Measurements from ENCODE around the gene PTH1R.

PTH1R gene

DNA sequence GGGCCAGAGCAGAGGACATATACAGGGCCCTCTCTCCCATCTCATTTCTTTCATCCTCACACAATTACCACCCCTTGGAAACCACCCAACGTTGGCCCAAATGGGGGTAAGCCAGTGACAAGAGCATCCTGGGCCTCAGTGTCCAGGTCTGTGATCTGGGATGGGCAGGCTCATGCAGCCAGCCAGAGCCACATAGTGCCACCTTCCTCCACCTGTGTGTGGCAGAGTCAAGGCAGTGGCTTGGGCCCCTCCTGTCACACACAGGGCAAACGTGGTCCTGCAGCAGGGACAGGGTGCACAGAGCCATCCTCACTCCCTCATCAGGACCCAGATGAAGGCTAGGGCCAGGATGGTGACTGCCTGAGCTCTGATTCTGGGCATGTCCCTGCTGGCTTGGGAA, 12.0 kb upstream of the PTH1R start:
- Histone ChIP-seq H3K9me3 (ENCODE audit: control insufficient read depth, low read length) (no peaks in the 10 kb centered on the region), H3K36me3 (ENCODE audit: control insufficient read depth, insufficient read depth, low read length) (no peaks in the 10 kb centered on the region), H3K4me3 (ENCODE audit: extremely low read depth, insufficient read depth, low read length, poor library complexity, severe bottlenecking) (no peak overlapping the region), H3K4me1 (ENCODE audit: control insufficient read depth, insufficient read depth, low read length, poor library complexity, severe bottlenecking) (peaks cover 20% of the 10 kb centered on the region), H3K27ac (ENCODE audit: low read depth, low read length, severe bottlenecking) (no peak overlapping the region)
- 50 to 83% methylated on average over 2 of the region's 2 CpGs for WGBS, 2 experiments (ENCODE audit: insufficient coverage in 2 of 2)

DNA sequence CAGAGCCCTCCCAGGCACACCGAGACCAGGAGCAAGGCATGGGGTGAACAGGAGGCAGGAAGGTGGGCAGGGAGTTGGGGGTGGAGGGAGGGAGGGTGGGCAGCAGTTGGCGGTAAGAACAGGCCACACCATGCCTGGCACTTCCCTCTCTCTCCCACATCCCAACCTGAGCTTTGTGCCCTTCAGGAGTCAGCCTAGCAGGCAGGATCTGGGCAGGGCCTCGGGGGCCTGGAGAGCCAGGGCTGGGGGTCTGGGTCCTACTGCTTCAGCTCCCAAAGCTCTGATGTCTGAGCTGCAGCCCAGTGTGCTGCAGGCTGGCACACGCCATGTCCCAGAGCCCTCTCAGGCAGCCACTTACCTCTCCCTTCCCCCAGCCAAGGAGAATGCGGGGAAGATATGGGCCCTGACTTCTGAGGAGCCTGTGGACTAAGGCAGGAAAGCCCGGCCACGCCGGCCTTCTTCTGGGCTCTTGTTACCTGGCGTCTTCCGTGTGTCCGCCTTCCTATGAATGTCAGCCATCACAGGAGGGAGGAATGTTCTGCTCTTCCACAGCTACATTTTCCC, 11.4 kb upstream of the PTH1R start:
- Histone ChIP-seq H3K27ac (ENCODE audit: low read depth, low read length, severe bottlenecking) (no peak overlapping the region), H3K9me3 (ENCODE audit: control insufficient read depth, low read length) (no peaks in the 10 kb centered on the region), H3K36me3 (ENCODE audit: control insufficient read depth, insufficient read depth, low read length) (no peaks in the 10 kb centered on the region), H3K4me1 (ENCODE audit: control insufficient read depth, insufficient read depth, low read length, poor library complexity, severe bottlenecking) (peaks cover 20% of the 10 kb centered on the region), H3K4me3 (ENCODE audit: extremely low read depth, insufficient read depth, low read length, poor library complexity, severe bottlenecking) (no peak overlapping the region)
- 90 to 91% methylated on average over 8 to 9 of the region's 11 CpGs for WGBS, 2 experiments (ENCODE audit: insufficient coverage in 2 of 2)

DNA sequence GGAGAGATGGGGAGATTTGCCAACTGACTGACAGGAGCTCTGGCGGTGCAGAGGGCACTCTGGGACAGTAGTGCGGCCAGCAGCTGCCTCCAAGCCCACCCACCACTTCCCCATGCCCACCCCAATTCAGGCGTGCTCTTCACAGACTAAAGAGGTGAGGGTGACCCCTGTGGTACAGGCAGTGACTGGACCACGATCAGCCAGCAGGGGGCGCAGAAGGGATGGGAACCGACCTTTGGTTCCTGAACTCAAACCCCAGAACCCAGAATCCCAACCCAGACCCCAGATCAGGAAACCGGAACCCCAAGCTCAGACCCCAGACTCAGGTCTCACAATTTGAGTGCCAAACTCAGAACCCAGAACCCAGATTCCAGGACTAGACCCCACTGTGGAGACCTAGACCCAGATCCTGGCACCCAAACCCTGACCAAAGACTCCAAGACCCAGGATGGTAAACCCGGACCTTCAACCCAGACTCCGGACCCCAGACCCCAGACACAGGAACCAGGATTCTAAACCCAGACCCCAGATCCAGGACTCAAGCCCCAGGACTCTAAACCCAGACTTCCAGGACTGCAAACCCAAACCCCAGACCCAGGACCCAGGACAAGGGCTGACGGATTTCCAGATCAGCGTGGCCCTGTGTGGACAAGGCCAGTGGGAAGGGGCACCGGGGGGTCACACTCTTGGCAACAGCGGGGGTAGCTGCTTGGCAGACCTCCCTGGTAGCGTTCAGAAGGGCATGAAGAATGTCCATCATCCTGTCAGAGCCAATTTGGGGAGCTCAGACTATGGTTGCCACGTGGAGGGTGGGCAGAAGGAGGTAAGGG, 10.6 kb upstream of the PTH1R start:
- H3K36me3 ChIP-seq (ENCODE audit: control insufficient read depth, insufficient read depth, low read length), result no peaks in the 10 kb centered on the region
- H3K4me1 ChIP-seq (ENCODE audit: control insufficient read depth, insufficient read depth, low read length, poor library complexity, severe bottlenecking), result peaks cover 20% of the 10 kb centered on the region
- no peak overlapping the region for H3K4me3 ChIP-seq (ENCODE audit: extremely low read depth, insufficient read depth, low read length, poor library complexity, severe bottlenecking)
- H3K27ac ChIP-seq (ENCODE audit: low read depth, low read length, severe bottlenecking), result no peak overlapping the region
- H3K9me3 ChIP-seq (ENCODE audit: control insufficient read depth, low read length), result no peaks in the 10 kb centered on the region
- 56 to 76% methylated on average over 10 to 13 of the region's 15 CpGs for WGBS, 2 experiments (ENCODE audit: insufficient coverage in 2 of 2)

DNA sequence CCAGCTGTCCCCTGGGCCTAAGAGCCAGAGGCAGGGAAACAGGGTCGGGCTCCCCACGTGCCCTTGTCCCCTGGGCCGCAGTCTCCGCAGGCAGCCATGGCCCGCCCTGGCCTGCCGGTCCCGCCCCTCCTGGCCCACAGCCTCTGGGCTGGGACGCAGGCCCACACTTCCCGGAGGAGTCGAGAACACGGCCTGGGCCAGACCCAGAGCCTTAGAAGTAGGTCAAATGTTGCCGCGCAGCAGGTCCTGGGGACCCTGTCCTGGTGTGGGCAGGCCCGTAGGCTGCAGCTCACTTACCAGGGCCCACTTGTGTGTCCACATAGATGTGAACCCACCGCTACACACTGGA, 10.0 kb upstream of the PTH1R start:
- H3K4me1 ChIP-seq (ENCODE audit: control insufficient read depth, insufficient read depth, low read length, poor library complexity, severe bottlenecking), result peaks cover 21% of the 10 kb centered on the region
- 74 to 88% methylated on average over 10 to 15 of the region's 15 CpGs for WGBS, 2 experiments (ENCODE audit: insufficient coverage in 2 of 2)
- no peak overlapping the region for H3K27ac ChIP-seq (ENCODE audit: low read depth, low read length, severe bottlenecking)
- no peak overlapping the region for H3K4me3 ChIP-seq (ENCODE audit: extremely low read depth, insufficient read depth, low read length, poor library complexity, severe bottlenecking)
- H3K36me3 ChIP-seq (ENCODE audit: control insufficient read depth, insufficient read depth, low read length), result no peaks in the 10 kb centered on the region
- no peaks in the 10 kb centered on the region for H3K9me3 ChIP-seq (ENCODE audit: control insufficient read depth, low read length)

DNA sequence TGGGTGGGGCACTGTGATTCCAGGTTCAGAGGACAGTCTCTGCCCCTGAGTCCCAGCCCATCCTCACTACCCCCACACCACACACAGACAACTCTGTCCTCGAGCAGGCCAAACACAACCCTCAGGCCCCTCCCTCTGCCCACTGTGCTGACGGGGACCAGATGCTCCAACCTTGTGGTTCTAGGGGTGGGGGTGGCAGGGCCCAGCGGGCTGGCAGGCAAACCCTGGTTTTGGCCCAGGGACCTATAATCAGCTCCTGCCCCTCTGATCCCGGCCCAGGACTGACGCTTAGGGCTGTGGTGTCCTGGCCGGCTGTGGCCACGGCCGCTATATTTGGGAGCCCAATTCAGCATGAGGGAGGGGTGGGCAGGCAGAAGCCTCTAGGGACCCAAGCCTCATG, 9.2 kb upstream of the PTH1R start:
- H3K4me1 ChIP-seq (ENCODE audit: control insufficient read depth, insufficient read depth, low read length, poor library complexity, severe bottlenecking), result peaks cover 20% of the 10 kb centered on the region
- no peak overlapping the region for H3K27ac ChIP-seq (ENCODE audit: low read depth, low read length, severe bottlenecking)
- 94 to 95% methylated on average over 6 of the region's 8 CpGs for WGBS, 2 experiments (ENCODE audit: insufficient coverage in 2 of 2)

DNA sequence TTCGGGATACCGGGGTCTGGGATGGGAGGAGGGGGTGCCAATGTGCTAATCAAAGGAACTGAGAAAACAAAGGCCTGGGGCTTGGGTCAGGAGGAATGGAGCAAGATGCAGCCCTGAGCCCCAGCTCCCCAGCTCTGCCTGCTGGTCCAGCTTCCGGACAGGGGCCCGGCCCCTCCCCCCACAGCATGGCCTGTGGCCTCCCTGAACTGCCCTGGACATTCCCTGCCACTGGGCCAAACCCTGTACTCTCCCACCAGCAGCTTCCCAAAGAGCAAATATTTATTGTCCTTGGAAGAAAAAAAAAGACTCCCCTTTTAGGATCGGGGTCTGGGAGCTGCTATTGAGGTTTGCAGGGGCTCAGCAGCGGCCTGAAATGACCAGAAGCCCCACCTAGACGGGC, 8.6 kb upstream of the PTH1R start:
- Histone ChIP-seq H3K36me3 (ENCODE audit: control insufficient read depth, insufficient read depth, low read length) (no peaks in the 10 kb centered on the region), H3K27ac (ENCODE audit: low read depth, low read length, severe bottlenecking) (no peak overlapping the region), H3K4me1 (ENCODE audit: control insufficient read depth, insufficient read depth, low read length, poor library complexity, severe bottlenecking) (peaks cover 21% of the 10 kb centered on the region), H3K4me3 (ENCODE audit: extremely low read depth, insufficient read depth, low read length, poor library complexity, severe bottlenecking) (no peak overlapping the region), H3K9me3 (ENCODE audit: control insufficient read depth, low read length) (no peaks in the 10 kb centered on the region)
- WGBS, 2 experiments (ENCODE audit: insufficient coverage in 2 of 2), result 81 to 89% methylated on average over 5 to 6 of the region's 7 CpGs

More for the DNA sequence above, 9.2 kb upstream of the PTH1R start:
- Histone ChIP-seq H3K4me3 (ENCODE audit: extremely low read depth, insufficient read depth, low read length, poor library complexity, severe bottlenecking) (no peak overlapping the region), H3K9me3 (ENCODE audit: control insufficient read depth, low read length) (no peaks in the 10 kb centered on the region), H3K36me3 (ENCODE audit: control insufficient read depth, insufficient read depth, low read length) (no peaks in the 10 kb centered on the region)

DNA sequence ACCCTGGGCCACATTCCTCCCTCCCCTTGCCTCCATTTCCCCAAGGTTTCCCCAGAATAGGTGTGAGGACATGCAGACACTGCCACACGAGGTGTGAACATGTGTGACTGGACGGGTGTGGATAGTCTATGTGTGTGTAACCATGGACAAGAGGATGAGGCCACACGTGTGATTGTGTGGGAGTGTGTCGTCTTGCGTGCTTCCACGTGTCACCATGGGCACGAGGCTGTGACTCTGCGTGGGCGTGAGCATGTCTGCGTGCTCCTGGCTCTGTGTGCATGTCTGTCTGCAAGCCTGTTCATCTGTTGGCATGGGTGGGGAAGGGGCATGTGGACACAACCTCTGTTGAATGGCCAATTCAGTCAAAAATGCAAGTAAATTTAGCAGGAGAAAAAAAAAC, 8.1 kb upstream of the PTH1R start:
- Histone ChIP-seq H3K4me1 (ENCODE audit: control insufficient read depth, insufficient read depth, low read length, poor library complexity, severe bottlenecking) (peaks cover 26% of the 10 kb centered on the region), H3K4me3 (ENCODE audit: extremely low read depth, insufficient read depth, low read length, poor library complexity, severe bottlenecking) (no peak overlapping the region), H3K36me3 (ENCODE audit: control insufficient read depth, insufficient read depth, low read length) (no peaks in the 10 kb centered on the region), H3K9me3 (ENCODE audit: control insufficient read depth, low read length) (no peaks in the 10 kb centered on the region), H3K27ac (ENCODE audit: low read depth, low read length, severe bottlenecking) (no peak overlapping the region)
- WGBS, 2 experiments (ENCODE audit: insufficient coverage in 2 of 2), result 94 to 98% methylated on average over 4 to 9 of the region's 10 CpGs

DNA sequence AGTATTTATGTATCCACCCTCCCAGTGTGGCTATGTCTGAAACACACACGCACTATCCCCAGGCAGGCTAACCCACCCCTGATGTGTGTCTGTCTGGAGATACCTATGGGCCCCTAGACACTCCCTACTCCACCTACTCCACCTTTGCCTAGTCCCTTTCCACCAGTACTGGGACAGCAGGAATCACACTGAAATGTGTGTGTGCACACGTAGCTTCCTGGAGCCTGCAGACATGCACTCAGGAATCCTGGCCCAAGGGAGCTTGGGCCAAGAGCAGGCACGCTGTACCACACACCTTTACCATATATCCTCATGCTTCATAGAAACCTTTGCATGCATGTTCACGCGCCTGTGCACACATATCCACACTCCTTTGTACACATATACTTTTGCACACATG, 6.9 kb upstream of the PTH1R start:
- Histone ChIP-seq H3K4me1 (ENCODE audit: control insufficient read depth, insufficient read depth, low read length, poor library complexity, severe bottlenecking) (peaks cover 20% of the 10 kb centered on the region), H3K27ac (ENCODE audit: low read depth, low read length, severe bottlenecking) (no peak overlapping the region), H3K4me3 (ENCODE audit: extremely low read depth, insufficient read depth, low read length, poor library complexity, severe bottlenecking) (no peak overlapping the region), H3K36me3 (ENCODE audit: control insufficient read depth, insufficient read depth, low read length) (no peaks in the 10 kb centered on the region), H3K9me3 (ENCODE audit: control insufficient read depth, low read length) (no peaks in the 10 kb centered on the region)
- WGBS, 2 experiments (ENCODE audit: insufficient coverage in 2 of 2), result 89% methylated on average over 2 to 5 of the region's 5 CpGs

DNA sequence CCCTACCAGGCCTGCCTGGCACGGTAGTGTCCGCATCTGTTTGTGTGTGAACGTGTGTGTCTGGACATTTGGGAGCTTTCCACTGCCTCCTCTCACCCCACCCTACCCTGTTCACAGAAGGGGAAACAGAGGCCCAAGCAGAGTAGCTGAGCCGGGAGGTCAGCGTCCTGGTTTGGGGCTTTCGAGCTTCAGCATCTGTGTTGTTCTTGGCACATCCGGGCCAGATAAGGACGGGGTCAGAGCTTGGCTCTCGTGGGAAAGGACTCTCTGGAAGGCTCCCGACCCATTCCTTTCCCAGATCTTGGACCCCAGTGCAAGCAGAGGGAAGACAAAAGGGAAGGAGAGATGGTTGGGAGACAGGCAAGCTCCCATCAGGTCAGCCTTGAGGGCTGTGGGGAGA, 6.3 kb upstream of the PTH1R start:
- no peaks in the 10 kb centered on the region for H3K36me3 ChIP-seq (ENCODE audit: control insufficient read depth, insufficient read depth, low read length)
- WGBS, 2 experiments (ENCODE audit: insufficient coverage in 2 of 2), result 94 to 95% methylated on average over 7 to 10 of the region's 10 CpGs
- no peak overlapping the region for H3K27ac ChIP-seq (ENCODE audit: low read depth, low read length, severe bottlenecking)
- H3K4me3 ChIP-seq (ENCODE audit: extremely low read depth, insufficient read depth, low read length, poor library complexity, severe bottlenecking), result no peak overlapping the region
- H3K9me3 ChIP-seq (ENCODE audit: control insufficient read depth, low read length), result no peaks in the 10 kb centered on the region
- H3K4me1 ChIP-seq (ENCODE audit: control insufficient read depth, insufficient read depth, low read length, poor library complexity, severe bottlenecking), result peaks cover 20% of the 10 kb centered on the region

DNA sequence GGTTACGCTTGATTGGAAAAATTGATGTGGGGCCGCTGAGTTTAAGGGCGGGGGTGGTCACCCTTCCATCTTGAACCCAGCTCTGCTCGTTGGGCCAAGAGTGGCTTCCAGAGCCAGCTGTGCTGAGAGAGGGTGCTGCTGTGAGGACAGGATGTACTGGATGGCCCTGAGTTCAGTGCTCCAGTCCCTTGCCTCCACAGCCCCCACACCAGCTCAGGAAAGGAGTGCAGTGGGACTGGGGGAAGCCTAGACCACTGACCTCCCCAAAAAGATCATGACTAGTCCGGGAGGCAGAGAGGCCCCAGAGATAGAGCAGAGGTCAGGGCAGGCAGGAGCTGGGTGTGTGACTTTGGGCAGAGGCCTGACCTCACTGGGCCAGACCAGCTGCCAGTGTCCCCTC, 4.0 kb upstream of the PTH1R start:
- 93 to 100% methylated on average over 2 of the region's 5 CpGs for WGBS, 2 experiments (ENCODE audit: insufficient coverage in 2 of 2)
- no peaks in the 10 kb centered on the region for H3K9me3 ChIP-seq (ENCODE audit: control insufficient read depth, low read length)
- no peak overlapping the region for H3K27ac ChIP-seq (ENCODE audit: low read depth, low read length, severe bottlenecking)
- peaks cover 36% of the 10 kb centered on the region for H3K4me1 ChIP-seq (ENCODE audit: control insufficient read depth, insufficient read depth, low read length, poor library complexity, severe bottlenecking)
- no peak overlapping the region for H3K4me3 ChIP-seq (ENCODE audit: extremely low read depth, insufficient read depth, low read length, poor library complexity, severe bottlenecking)
- no peaks in the 10 kb centered on the region for H3K36me3 ChIP-seq (ENCODE audit: control insufficient read depth, insufficient read depth, low read length)

DNA sequence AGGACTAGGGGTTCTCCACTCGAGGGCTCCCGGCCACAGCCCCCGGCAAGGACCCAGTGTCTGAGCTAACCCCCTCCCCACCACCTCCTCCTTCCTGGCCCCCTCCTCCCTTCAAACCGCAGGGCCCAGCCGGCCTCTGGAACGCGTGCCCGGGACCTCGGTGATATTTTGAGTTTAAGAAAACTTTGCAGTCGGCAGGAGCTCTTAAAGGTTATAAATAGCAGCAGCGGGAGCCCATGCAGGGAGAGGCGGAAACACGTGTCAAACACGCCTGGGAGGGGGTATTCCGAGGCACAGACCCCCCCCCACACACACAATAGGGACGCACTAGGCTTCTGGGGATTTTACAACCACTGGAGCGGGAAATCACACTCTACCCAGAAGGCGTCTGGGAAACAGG, 3.1 kb upstream of the PTH1R start:
- WGBS, 2 experiments (ENCODE audit: insufficient coverage in 2 of 2), result 60 to 74% methylated on average over 1 to 5 of the region's 18 CpGs
- H3K4me1 ChIP-seq (ENCODE audit: control insufficient read depth, insufficient read depth, low read length, poor library complexity, severe bottlenecking), result peaks cover 41% of the 10 kb centered on the region
- no peaks in the 10 kb centered on the region for H3K36me3 ChIP-seq (ENCODE audit: control insufficient read depth, insufficient read depth, low read length)
- no peak overlapping the region for H3K27ac ChIP-seq (ENCODE audit: low read depth, low read length, severe bottlenecking)
- H3K9me3 ChIP-seq (ENCODE audit: control insufficient read depth, low read length), result no peaks in the 10 kb centered on the region
- H3K4me3 ChIP-seq (ENCODE audit: extremely low read depth, insufficient read depth, low read length, poor library complexity, severe bottlenecking), result no peak overlapping the region
